Measurements from ENCODE around the gene RRAS2. TPM values are rescaled to one million over a fixed set of nuclear protein-coding genes. Genes with fewer than 3 reads are reported as not detected.
"Not testable (repeated sequence)": the region's sequence is repeated elsewhere in the genome, so short reads cannot be mapped to it uniquely, and the experiment has no call there.

Gene RRAS2
- total RNA-seq, 1 experiment from 2014 or later, result 128 TPM

GRCh38 chr11:14254533-14255237, 104.3 kb downstream of the RRAS2 start:
- ChIA-PET CTCF (interaction anchor here (1.3 to 6.5 kb wide), 3 partner anchors 200 to 484 kb away, joined by 5 to 63 read pairs (median 62); no protein-coding TSS in a partner anchor), POLR2A (no interaction called here)
- no peak for TF ChIP-seq CTCF (IDR thresholded peaks at IDR 0.05; ENCODE audit: unreplicated experiment)
- Mint-ChIP-seq H3K36me3 (ENCODE audit: insufficient read depth, unreplicated experiment) (no peaks in the 10 kb centered on the region), H3K4me1 (ENCODE audit: insufficient read depth, unreplicated experiment) (peaks cover 12% of the 10 kb centered on the region), H3K4me3 (ENCODE audit: unreplicated experiment) (no peak overlapping the region), H3K27me3 (ENCODE audit: insufficient read depth, unreplicated experiment) (peaks cover 44% of the 10 kb centered on the region), H3K9me3 (ENCODE audit: unreplicated experiment) (no peaks in the 10 kb centered on the region), H3K27ac (ENCODE audit: low read depth, unreplicated experiment) (no peak overlapping the region)
- no peak for DNase-seq (ENCODE audit: unreplicated experiment)
- intact Hi-C loops (cut with micrococcal nuclease), result no loop called here
- no TSS peak for BruUV-seq (replicated peaks)

- no peak for TF ChIP-seq CTCF (IDR thresholded peaks at IDR 0.05; ENCODE audit: unreplicated experiment)
- H3K36me3 Mint-ChIP-seq (ENCODE audit: insufficient read depth, unreplicated experiment), result no peaks in the 10 kb centered on the region
- intact Hi-C loops (cut with micrococcal nuclease), result no loop called here
- H3K9me3 Mint-ChIP-seq (ENCODE audit: unreplicated experiment), result no peaks in the 10 kb centered on the region
- CTCF ChIA-PET, result interaction anchor here (1.1 to 6.5 kb wide), 6 partner anchors 105 to 483 kb away, joined by 3 to 63 read pairs (median 6); no protein-coding TSS in a partner anchor
- no peak overlapping the region for H3K4me3 Mint-ChIP-seq (ENCODE audit: unreplicated experiment)
- no TSS peak for BruUV-seq (replicated peaks)
- peaks cover 8% of the 10 kb centered on the region for H3K4me1 Mint-ChIP-seq (ENCODE audit: insufficient read depth, unreplicated experiment)
- POLR2A ChIA-PET, result no interaction called here
- peaks cover 53% of the 10 kb centered on the region for H3K27me3 Mint-ChIP-seq (ENCODE audit: insufficient read depth, unreplicated experiment)
- no peak for DNase-seq (ENCODE audit: unreplicated experiment)
- H3K27ac Mint-ChIP-seq (ENCODE audit: low read depth, unreplicated experiment), result no peak overlapping the region
Observed at GRCh38 chr11:14253840-14254239, 105.1 kb downstream of the RRAS2 start.

DNA sequence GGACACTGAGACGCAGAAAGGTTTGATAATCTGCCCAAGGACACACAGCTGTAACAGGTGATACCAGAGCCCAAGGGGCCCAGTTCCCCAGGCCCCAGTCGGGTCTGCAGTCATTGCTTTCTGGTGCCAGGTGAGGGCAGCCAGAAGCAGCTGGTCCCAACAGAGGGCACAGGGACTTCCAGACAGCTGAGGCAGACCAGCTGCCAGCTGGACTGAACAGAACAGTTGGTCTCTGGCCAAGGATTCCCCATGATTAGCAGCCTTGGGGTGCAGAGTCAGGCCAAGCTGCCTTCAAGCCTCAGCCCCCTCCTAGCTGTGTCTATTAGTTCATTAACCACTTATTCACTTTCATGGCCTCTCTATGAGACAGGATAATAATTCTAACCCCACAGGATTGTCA, 105.6 kb downstream of the RRAS2 start:
- Mint-ChIP-seq H3K27ac (ENCODE audit: low read depth, unreplicated experiment) (no peak overlapping the region), H3K4me1 (ENCODE audit: insufficient read depth, unreplicated experiment) (peaks cover 5% of the 10 kb centered on the region), H3K9me3 (ENCODE audit: unreplicated experiment) (no peaks in the 10 kb centered on the region), H3K4me3 (ENCODE audit: unreplicated experiment) (no peak overlapping the region), H3K27me3 (ENCODE audit: insufficient read depth, unreplicated experiment) (peaks cover 57% of the 10 kb centered on the region), H3K36me3 (ENCODE audit: insufficient read depth, unreplicated experiment) (no peaks in the 10 kb centered on the region)
- no peak for TF ChIP-seq CTCF (IDR thresholded peaks at IDR 0.05; ENCODE audit: unreplicated experiment)
- no peak for DNase-seq (ENCODE audit: unreplicated experiment)
- ChIA-PET CTCF (interaction anchor here (1.1 to 6.5 kb wide), 6 partner anchors 104 to 483 kb away, joined by 3 to 63 read pairs (median 6); no protein-coding TSS in a partner anchor), POLR2A (no interaction called here)
- intact Hi-C loops (cut with micrococcal nuclease), result no loop called here
- BruUV-seq (replicated peaks), result no TSS peak

GRCh38 chr11:14252501-14252900, 106.5 kb downstream of the RRAS2 start:
- BruUV-seq (replicated peaks); H3K4me1 Mint-ChIP-seq (ENCODE audit: insufficient read depth, unreplicated experiment); POLR2A ChIA-PET; H3K9me3 Mint-ChIP-seq (ENCODE audit: unreplicated experiment); intact Hi-C loops (cut with micrococcal nuclease); H3K4me3 Mint-ChIP-seq (ENCODE audit: unreplicated experiment); H3K27ac Mint-ChIP-seq (ENCODE audit: low read depth, unreplicated experiment); H3K36me3 Mint-ChIP-seq (ENCODE audit: insufficient read depth, unreplicated experiment); DNase-seq (ENCODE audit: unreplicated experiment): not testable (repeated sequence)
- CTCF ChIA-PET, result interaction anchor here (0.6 to 6.5 kb wide), 7 partner anchors 12 to 482 kb away, joined by 3 to 63 read pairs (median 7); no protein-coding TSS in a partner anchor
- H3K27me3 Mint-ChIP-seq (ENCODE audit: insufficient read depth, unreplicated experiment), result peaks cover 66% of the 10 kb centered on the region
